ENCODE data around the gene TOR4A. TPM values are rescaled to one million over a fixed set of nuclear protein-coding genes. Genes with fewer than 3 reads are reported as not detected.

TOR4A gene
- total and polyA plus RNA-seq, 12 donors: 4.7 to 21.5 (median 16.5) TPM

GRCh38 chr9:137319739-137320551 is 42.4 kb downstream of the TOR4A start:
- no peak for TF ChIP-seq CTCF (IDR thresholded peaks at IDR 0.05)
- intact Hi-C loops (cut with DNase I): no loop called here
- Histone ChIP-seq H3K4me1 (peaks cover 28 to 69% (median 59%) of the 10 kb centered on the region in 9 donors), H3K27me3 (peaks cover 0 to 25% (median 12%) of the 10 kb centered on the region in 7 donors), H3K36me3 (no peaks in the 10 kb centered on the region), H3K27ac (peak overlapping the region in 9 of 10 donors; percentile 36 to 91 (median 86)), H3K9me3 (no peaks in the 10 kb centered on the region), H3K4me3 (no peak overlapping the region)
- DNase-seq (peak in 1 of 2 donors; percentile 24), ATAC-seq (no peak)
- WGBS, 2 donors: 90 to 91% methylated on average over 20 to 22 of the region's 22 CpGs

DNA sequence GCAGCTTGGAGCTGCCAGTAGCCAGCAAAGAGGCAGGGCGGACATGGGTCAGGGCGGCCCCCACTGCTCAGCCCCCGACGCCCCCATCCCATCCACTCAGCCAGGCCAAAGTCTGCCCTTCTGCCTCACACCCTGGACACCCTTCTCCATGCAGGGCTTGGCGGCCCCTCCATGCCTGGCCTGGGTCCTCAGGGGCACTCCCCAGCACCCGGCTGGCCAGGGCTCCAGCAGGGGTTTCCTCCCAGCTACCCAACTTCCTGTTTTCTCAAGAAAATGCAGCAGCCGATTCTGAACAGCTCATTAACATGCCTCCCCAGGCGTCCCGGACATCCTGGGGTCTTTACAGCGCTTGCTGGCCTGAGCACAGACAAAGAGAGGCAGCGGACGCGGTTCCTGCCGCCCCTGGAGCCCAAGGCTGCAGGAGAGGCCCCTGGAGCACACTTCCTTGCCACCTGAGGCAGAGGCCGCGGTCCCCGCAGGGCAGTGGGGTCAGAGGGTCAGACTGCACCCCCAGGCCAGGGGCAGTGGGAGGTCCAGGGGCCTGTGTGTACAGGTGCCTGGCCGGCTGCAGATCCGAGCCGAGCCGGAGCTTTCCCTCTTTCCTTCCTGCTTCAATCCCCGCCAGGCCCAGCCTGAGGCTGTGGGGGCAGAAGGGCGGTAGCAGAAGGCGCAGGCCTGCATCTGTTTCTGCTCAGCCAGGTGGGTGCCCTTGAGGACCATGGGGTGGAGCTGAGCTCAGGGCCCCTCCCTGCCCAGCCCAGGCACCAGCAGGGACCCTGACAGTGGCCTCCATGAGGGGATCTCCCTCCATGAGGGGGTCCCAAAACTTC is 43.2 kb downstream of the TOR4A start:
- DNase-seq: peak in 1 of 2 donors; percentile 37
- 52 to 62% methylated on average over 23 to 24 of the region's 24 CpGs for WGBS, 2 donors
- no peak for TF ChIP-seq CTCF (IDR thresholded peaks at IDR 0.05)

GRCh38 chr9:137321726-137322361 is 44.3 kb downstream of the TOR4A start:
- H3K4me1 ChIP-seq: peaks cover 21 to 52% (median 41%) of the 10 kb centered on the region in 9 donors
- no peak overlapping the region for H3K4me3 ChIP-seq
- H3K27ac ChIP-seq: peak overlapping the region in 4 of 10 donors; percentile 64 to 90 (median 88)
- no peaks in the 10 kb centered on the region for H3K9me3 ChIP-seq
- WGBS, 2 donors: 86 to 89% methylated on average over 22 of the region's 22 CpGs
- DNase-seq (no peak), ATAC-seq (no peak)
- TF ChIP-seq CTCF (IDR thresholded peaks at IDR 0.05): no peak
- peaks cover 0 to 7% (median 4%) of the 10 kb centered on the region in 7 donors for H3K27me3 ChIP-seq
- intact Hi-C loops (cut with DNase I): no loop called here
- H3K36me3 ChIP-seq: no peaks in the 10 kb centered on the region

More for the DNA sequence above, 43.2 kb downstream of the TOR4A start:
- intact Hi-C loops (cut with DNase I): no loop called here
- peak overlapping the region in 9 of 10 donors; percentile 47 to 90 (median 74) for H3K27ac ChIP-seq
- H3K4me1 ChIP-seq: peaks cover 22 to 61% (median 50%) of the 10 kb centered on the region in 9 donors
- H3K27me3 ChIP-seq: peaks cover 0 to 16% (median 12%) of the 10 kb centered on the region in 7 donors
- peak overlapping the region in 4 of 10 donors; percentile 2 to 17 (median 11) for H3K4me3 ChIP-seq
- H3K36me3 ChIP-seq: no peaks in the 10 kb centered on the region
- no peaks in the 10 kb centered on the region for H3K9me3 ChIP-seq
- ATAC-seq: peak in 7 of 8 donors; percentile 5 to 54 (median 28)

Measured in heart right ventricle (tissue), 16 donors.